ENCODE results near the gene NUDT2. TPM values are rescaled to one million over a fixed set of nuclear protein-coding genes. Genes with fewer than 3 reads are reported as not detected.

NUDT2 gene
- total and polyA plus RNA-seq, 9 donors, result 14.8 to 61.4 (median 25.0) TPM

- TF ChIP-seq EP300 (IDR thresholded peaks at IDR 0.05) (no peak), POLR2A (IDR thresholded peaks at IDR 0.05) (no peak), CTCF (IDR thresholded peaks at IDR 0.05) (no peak)
- H3K4me3 ChIP-seq, result no peak overlapping the region
- no peak overlapping the region for H3K27ac ChIP-seq
- WGBS, 3 donors, result 95 to 97% (median 95%) methylated on average over 2 of the region's 2 CpGs
- H3K27me3 ChIP-seq, result no peaks in the 10 kb centered on the region
- DNase-seq, result no peak
- intact Hi-C loops (cut with DNase I), result no loop called here
- no peaks in the 10 kb centered on the region for H3K36me3 ChIP-seq
- H3K4me1 ChIP-seq (ENCODE audit: insufficient read depth), result peaks cover 1% of the 10 kb centered on the region
- peaks cover 0 to 18% of the 10 kb centered on the region in 2 donors for H3K9me3 ChIP-seq
These were observed 44.4 kb downstream of the NUDT2 start for GRCh38 chr9:34373749-34374148.

- TF ChIP-seq EP300 (IDR thresholded peaks at IDR 0.05) (no peak), CTCF (IDR thresholded peaks at IDR 0.05) (no peak), POLR2A (IDR thresholded peaks at IDR 0.05) (no peak)
- H3K27me3 ChIP-seq, result no peaks in the 10 kb centered on the region
- DNase-seq, result no peak
- peaks cover 1% of the 10 kb centered on the region for H3K4me1 ChIP-seq (ENCODE audit: insufficient read depth)
- no peaks in the 10 kb centered on the region for H3K36me3 ChIP-seq
- WGBS, 3 donors, result 88 to 94% (median 94%) methylated on average over 3 of the region's 3 CpGs
- intact Hi-C loops (cut with DNase I), result no loop called here
- no peak overlapping the region for H3K27ac ChIP-seq
- no peak overlapping the region for H3K4me3 ChIP-seq
- H3K9me3 ChIP-seq, result peaks cover 0 to 18% of the 10 kb centered on the region in 2 donors
These were observed 45.0 kb downstream of the NUDT2 start for GRCh38 chr9:34374339-34374738.

GRCh38 chr9:34374905-34375552 lies 45.7 kb downstream of the NUDT2 start:
- H3K36me3 ChIP-seq, result no peaks in the 10 kb centered on the region
- TF ChIP-seq EP300 (IDR thresholded peaks at IDR 0.05) (no peak), POLR2A (IDR thresholded peaks at IDR 0.05) (no peak), CTCF (IDR thresholded peaks at IDR 0.05) (no peak)
- no peak overlapping the region for H3K4me3 ChIP-seq
- DNase-seq, result no peak
- H3K27ac ChIP-seq, result no peak overlapping the region
- intact Hi-C loops (cut with DNase I), result loop anchor here in 1 of 4 donors (5.0 kb wide), 1 partner anchor 43 kb away; no protein-coding TSS in a partner anchor
- H3K9me3 ChIP-seq, result peaks cover 0 to 18% of the 10 kb centered on the region in 2 donors
- 54 to 62% (median 61%) methylated on average over 5 of the region's 5 CpGs for WGBS, 3 donors
- peaks cover 6% of the 10 kb centered on the region for H3K4me1 ChIP-seq (ENCODE audit: insufficient read depth)
- H3K27me3 ChIP-seq, result no peaks in the 10 kb centered on the region

- DNase-seq, result peak in 4 of 5 donors; percentile 36 to 50 (median 45)
- peaks cover 11% of the 10 kb centered on the region for H3K4me1 ChIP-seq (ENCODE audit: insufficient read depth)
- H3K36me3 ChIP-seq, result no peaks in the 10 kb centered on the region
- H3K4me3 ChIP-seq, result peak overlapping the region; percentile 73
- TF ChIP-seq CTCF (IDR thresholded peaks at IDR 0.05), result no peak
- TF ChIP-seq EP300 (IDR thresholded peaks at IDR 0.05), result no peak
- TF ChIP-seq POLR2A (IDR thresholded peaks at IDR 0.05), result no peak
- peaks cover 0 to 12% of the 10 kb centered on the region in 2 donors for H3K9me3 ChIP-seq
- H3K27me3 ChIP-seq, result no peaks in the 10 kb centered on the region
- no peak overlapping the region for H3K27ac ChIP-seq
- WGBS, 3 donors, result 15 to 17% (median 16%) methylated on average over 20 to 22 of the region's 22 CpGs
- intact Hi-C loops (cut with DNase I), result loop anchor here in 1 of 4 donors (5.0 kb wide), 1 partner anchor 44 kb away; no protein-coding TSS in a partner anchor
These were observed 46.7 kb downstream of the NUDT2 start for GRCh38 chr9:34375901-34376595.

Data from ovary (tissue), 9 donors.